Measurements from ENCODE around the gene SOCS7.
A peak's percentile ranks its signal among the peaks of the same experiment; 100 is the strongest.

Gene SOCS7

DNA sequence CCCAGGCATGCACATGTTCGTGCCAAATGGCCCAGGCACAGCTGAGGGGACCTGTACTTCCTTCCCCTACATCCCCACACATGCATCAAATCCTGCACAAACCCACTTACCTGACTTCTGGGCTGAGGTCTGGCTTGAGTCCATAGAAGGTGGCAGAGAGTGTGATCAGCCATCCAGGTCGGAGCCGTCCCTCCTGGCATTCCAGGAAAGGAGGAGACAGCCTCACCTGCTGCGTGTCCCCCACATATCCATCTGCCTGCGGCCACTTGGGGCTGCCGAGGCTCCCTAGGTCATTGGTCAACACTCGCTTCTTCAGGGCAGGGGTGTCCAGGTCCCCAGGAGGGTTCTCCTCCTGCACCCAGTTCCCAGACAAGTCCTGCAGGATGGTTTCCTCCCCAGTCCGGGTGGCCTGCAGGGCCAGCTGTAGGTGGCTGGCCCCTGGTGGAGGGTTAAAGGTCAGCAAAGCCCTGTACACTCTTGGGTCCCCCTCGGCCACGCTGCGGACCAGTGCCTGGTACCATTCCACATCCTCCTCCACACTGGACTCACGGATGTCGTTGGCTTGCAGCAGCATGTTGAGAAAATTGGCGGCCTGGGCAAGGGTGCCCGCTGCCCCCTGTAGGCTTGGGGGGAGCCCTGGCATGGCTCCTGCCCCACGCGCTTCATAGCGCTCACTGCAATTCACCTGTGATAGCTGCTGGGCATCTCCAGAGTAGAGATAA, 8.6 kb upstream of the SOCS7 start:
- H3K4me1 ChIP-seq (ENCODE audit: insufficient read depth, low read length), result peaks cover 7% of the 10 kb centered on the region
- no peaks in the 10 kb centered on the region for H3K9me3 ChIP-seq (ENCODE audit: low read length)
- H2AFZ ChIP-seq (ENCODE audit: low read depth, low read length), result no peak overlapping the region
- peaks cover under 1% of the 10 kb centered on the region for H3K27me3 ChIP-seq (ENCODE audit: insufficient read depth, low read length)
- no peak overlapping the region for H3K4me3 ChIP-seq (ENCODE audit: low read length)
- H3K36me3 ChIP-seq (ENCODE audit: insufficient read depth, low read length), result no peaks in the 10 kb centered on the region

GRCh38 chr17:38343608-38344419, 7.8 kb upstream of the SOCS7 start, which contains the start of gene GPR179:
GPR179 (minus strand) TSS chr17:38343956; CDS start chr17:38343789, 167 bp downstream.
- H3K9me3 ChIP-seq (ENCODE audit: low read length), result no peaks in the 10 kb centered on the region
- no peaks in the 10 kb centered on the region for H3K36me3 ChIP-seq (ENCODE audit: insufficient read depth, low read length)
- no peaks in the 10 kb centered on the region for H3K27me3 ChIP-seq (ENCODE audit: insufficient read depth, low read length)
- H2AFZ ChIP-seq (ENCODE audit: low read depth, low read length), result no peak within 1 kb of the TSS
- no peak within 1 kb of the TSS for H3K4me3 ChIP-seq (ENCODE audit: low read length)
- peaks cover 7% of the 10 kb centered on the region for H3K4me1 ChIP-seq (ENCODE audit: insufficient read depth, low read length)

DNA sequence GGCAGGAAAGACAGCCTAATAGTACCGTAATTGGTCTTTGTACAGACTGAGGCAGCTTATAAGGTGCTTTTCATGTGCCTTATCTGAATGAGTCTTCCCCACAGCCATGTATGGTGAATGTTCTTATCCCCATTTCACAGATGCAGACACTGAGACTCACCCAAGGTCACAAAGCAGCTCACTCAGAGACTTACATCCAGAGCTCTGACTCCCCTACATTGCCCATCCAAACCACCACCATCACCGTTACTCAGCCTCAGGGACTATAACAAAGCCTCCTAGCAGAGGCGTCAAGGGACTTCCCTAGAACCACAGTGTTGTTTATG, 7.3 kb upstream of the SOCS7 start:
- H3K4me3 ChIP-seq (ENCODE audit: low read length), result no peak overlapping the region
- no peak overlapping the region for H2AFZ ChIP-seq (ENCODE audit: low read depth, low read length)
- H3K36me3 ChIP-seq (ENCODE audit: insufficient read depth, low read length), result no peaks in the 10 kb centered on the region
- H3K27me3 ChIP-seq (ENCODE audit: insufficient read depth, low read length), result no peaks in the 10 kb centered on the region
- peaks cover 7% of the 10 kb centered on the region for H3K4me1 ChIP-seq (ENCODE audit: insufficient read depth, low read length)
- H3K9me3 ChIP-seq (ENCODE audit: low read length), result no peaks in the 10 kb centered on the region

DNA sequence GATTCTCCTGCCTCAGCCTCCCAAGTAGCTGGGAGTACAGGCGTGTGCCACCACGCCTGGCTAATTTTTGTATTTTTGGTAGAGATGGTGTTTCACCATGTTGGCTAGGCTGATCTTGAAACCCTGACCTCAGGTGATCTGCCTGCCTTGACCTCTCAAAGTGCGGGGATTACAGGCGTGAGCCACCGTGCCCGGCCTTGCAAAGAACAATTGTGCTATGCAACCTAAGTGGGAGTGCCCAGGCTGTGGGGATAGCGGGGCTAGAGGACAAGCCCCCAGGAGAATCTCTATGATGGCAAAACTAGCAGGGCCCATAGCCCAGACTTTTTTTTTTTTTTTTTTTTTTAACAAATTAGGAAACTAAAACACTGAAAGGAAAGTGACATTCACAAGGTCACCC, 5.9 kb upstream of the SOCS7 start:
- no peak overlapping the region for H2AFZ ChIP-seq (ENCODE audit: low read depth, low read length)
- H3K4me1 ChIP-seq (ENCODE audit: insufficient read depth, low read length), result peaks cover 10% of the 10 kb centered on the region
- no peak overlapping the region for H3K4me3 ChIP-seq (ENCODE audit: low read length)
- no peaks in the 10 kb centered on the region for H3K36me3 ChIP-seq (ENCODE audit: insufficient read depth, low read length)
- H3K9me3 ChIP-seq (ENCODE audit: low read length), result no peaks in the 10 kb centered on the region
- no peaks in the 10 kb centered on the region for H3K27me3 ChIP-seq (ENCODE audit: insufficient read depth, low read length)

- H3K27me3 ChIP-seq (ENCODE audit: insufficient read depth, low read length), result no peaks in the 10 kb centered on the region
- H2AFZ ChIP-seq (ENCODE audit: low read depth, low read length), result no peak overlapping the region
- peaks cover 18% of the 10 kb centered on the region for H3K4me1 ChIP-seq (ENCODE audit: insufficient read depth, low read length)
- H3K4me3 ChIP-seq (ENCODE audit: low read length), result no peak overlapping the region
- H3K9me3 ChIP-seq (ENCODE audit: low read length), result no peaks in the 10 kb centered on the region
- no peaks in the 10 kb centered on the region for H3K36me3 ChIP-seq (ENCODE audit: insufficient read depth, low read length)
These were observed 2.4 kb upstream of the SOCS7 start for GRCh38 chr17:38349097-38349730.

GRCh38 chr17:38350035-38350434, 1.6 kb upstream of the SOCS7 start:
- Histone ChIP-seq H2AFZ (ENCODE audit: low read depth, low read length) (no peak overlapping the region), H3K4me1 (ENCODE audit: insufficient read depth, low read length) (peaks cover 26% of the 10 kb centered on the region), H3K36me3 (ENCODE audit: insufficient read depth, low read length) (no peaks in the 10 kb centered on the region), H3K9me3 (ENCODE audit: low read length) (no peaks in the 10 kb centered on the region), H3K27me3 (ENCODE audit: insufficient read depth, low read length) (no peaks in the 10 kb centered on the region), H3K4me3 (ENCODE audit: low read length) (no peak overlapping the region)

DNA sequence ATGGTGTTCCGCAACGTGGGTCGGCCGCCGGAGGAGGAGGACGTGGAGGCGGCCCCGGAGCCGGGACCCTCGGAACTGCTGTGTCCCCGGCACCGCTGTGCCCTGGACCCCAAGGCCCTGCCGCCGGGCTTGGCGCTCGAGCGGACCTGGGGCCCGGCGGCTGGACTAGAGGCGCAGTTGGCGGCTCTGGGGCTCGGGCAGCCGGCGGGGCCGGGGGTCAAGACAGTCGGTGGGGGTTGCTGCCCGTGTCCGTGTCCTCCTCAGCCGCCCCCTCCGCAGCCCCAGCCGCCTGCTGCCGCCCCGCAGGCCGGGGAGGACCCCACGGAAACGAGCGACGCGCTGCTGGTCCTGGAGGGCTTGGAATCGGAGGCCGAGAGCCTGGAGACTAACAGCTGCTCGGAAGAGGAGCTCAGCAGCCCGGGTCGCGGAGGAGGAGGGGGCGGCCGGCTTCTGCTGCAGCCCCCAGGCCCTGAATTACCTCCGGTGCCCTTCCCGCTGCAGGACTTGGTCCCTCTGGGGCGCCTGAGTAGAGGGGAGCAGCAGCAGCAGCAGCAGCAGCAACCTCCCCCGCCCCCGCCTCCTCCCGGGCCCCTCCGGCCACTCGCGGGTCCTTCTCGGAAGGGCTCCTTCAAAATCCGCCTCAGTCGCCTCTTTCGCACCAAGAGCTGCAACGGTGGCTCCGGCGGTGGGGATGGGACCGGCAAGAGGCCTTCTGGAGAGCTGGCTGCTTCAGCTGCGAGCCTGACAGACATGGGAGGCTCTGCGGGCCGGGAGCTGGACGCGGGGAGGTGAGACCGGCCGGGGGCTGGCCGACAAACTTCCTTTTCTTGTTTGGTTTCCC, 821 bp downstream of the SOCS7 start:
- H3K4me3 ChIP-seq (ENCODE audit: low read length), result peak overlapping the region; percentile 86

DNA sequence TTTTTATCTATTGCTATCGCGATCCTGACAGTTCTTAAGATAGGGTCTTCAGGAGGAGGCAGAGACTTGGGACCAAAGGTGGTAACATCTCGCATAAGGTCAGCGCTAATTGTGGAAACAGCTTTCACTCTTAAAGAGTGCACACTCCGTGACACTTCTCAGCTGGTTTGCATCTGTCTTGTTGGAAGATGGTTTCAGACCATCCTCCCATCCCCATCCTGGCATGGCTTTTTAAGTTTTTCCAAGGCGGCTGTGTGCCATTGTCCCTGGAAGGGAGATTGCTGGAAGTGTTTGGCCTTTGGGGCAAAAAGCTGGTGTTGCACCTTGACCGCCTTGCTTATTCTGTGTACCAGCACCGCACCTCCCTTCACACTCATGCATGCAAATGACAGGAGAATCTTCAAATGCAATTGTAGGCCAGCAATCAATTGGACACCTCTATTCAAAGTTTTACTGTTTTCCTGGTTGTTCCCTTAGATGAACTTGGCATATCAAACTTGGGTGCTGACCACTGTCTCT, 1.5 kb downstream of the SOCS7 start:
- no peaks in the 10 kb centered on the region for H3K27me3 ChIP-seq (ENCODE audit: insufficient read depth, low read length)
- no peaks in the 10 kb centered on the region for H3K36me3 ChIP-seq (ENCODE audit: insufficient read depth, low read length)
- no peaks in the 10 kb centered on the region for H3K9me3 ChIP-seq (ENCODE audit: low read length)
- peak overlapping the region; percentile 86 for H3K4me3 ChIP-seq (ENCODE audit: low read length)
- H2AFZ ChIP-seq (ENCODE audit: low read depth, low read length), result no peak overlapping the region
- H3K4me1 ChIP-seq (ENCODE audit: insufficient read depth, low read length), result peaks cover 36% of the 10 kb centered on the region

More for the DNA sequence above, 821 bp downstream of the SOCS7 start:
- Histone ChIP-seq H3K36me3 (ENCODE audit: insufficient read depth, low read length) (no peaks in the 10 kb centered on the region), H2AFZ (ENCODE audit: low read depth, low read length) (no peak overlapping the region), H3K9me3 (ENCODE audit: low read length) (no peaks in the 10 kb centered on the region), H3K27me3 (ENCODE audit: insufficient read depth, low read length) (no peaks in the 10 kb centered on the region), H3K4me1 (ENCODE audit: insufficient read depth, low read length) (peaks cover 29% of the 10 kb centered on the region)

- Histone ChIP-seq H3K4me3 (ENCODE audit: low read length) (no peak overlapping the region), H3K9me3 (ENCODE audit: low read length) (no peaks in the 10 kb centered on the region), H3K4me1 (ENCODE audit: insufficient read depth, low read length) (peaks cover 36% of the 10 kb centered on the region)
These were observed 2.0 kb downstream of the SOCS7 start for GRCh38 chr17:38353668-38354067.

DNA sequence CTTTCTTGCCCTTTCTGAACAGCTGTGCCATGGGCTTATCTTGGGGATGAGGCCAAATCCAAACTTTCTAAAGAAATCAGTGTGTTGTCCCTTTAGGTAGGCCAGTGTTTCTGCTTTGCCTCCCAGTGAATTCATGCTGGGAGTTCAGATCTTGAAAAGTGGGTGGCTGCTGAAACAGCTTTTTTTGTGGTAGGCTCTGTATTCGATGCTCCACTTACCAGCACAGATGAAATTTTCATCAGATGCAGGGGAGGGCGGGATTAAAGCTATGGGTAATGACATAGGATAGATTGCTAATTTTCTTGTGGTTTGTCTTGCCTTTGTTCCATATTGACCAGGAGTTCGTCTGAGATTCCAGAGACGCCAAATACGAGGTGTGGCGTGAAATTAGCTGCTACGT, 2.8 kb downstream of the SOCS7 start:
- Histone ChIP-seq H3K4me3 (ENCODE audit: low read length) (peak overlapping the region; percentile 15), H2AFZ (ENCODE audit: low read depth, low read length) (no peak overlapping the region), H3K4me1 (ENCODE audit: insufficient read depth, low read length) (peaks cover 36% of the 10 kb centered on the region), H3K36me3 (ENCODE audit: insufficient read depth, low read length) (no peaks in the 10 kb centered on the region), H3K9me3 (ENCODE audit: low read length) (no peaks in the 10 kb centered on the region), H3K27me3 (ENCODE audit: insufficient read depth, low read length) (no peaks in the 10 kb centered on the region)

More at GRCh38 chr17:38353668-38354067, 2.0 kb downstream of the SOCS7 start:
- no peaks in the 10 kb centered on the region for H3K36me3 ChIP-seq (ENCODE audit: insufficient read depth, low read length)
- no peaks in the 10 kb centered on the region for H3K27me3 ChIP-seq (ENCODE audit: insufficient read depth, low read length)
- no peak overlapping the region for H2AFZ ChIP-seq (ENCODE audit: low read depth, low read length)

DNA sequence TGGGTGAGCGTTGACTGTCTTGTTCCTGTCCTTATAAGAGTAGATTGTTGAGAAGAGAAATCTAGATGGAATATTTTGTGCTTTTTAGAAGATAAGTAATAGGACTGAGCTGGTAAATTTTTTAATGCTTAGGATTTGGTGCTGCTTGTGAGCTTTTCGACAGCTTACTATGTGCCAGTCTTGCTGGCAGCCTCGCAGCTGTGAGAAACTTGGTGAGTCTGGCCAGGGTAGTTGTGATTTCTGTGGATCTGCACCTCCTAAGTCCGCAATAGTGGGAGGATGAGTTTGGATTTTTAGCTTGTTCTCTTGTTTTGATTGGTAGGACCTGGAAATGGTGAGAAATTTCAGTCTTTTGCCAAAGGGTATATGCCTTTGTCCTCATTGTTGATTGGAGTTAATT, 3.6 kb downstream of the SOCS7 start:
- H3K36me3 ChIP-seq (ENCODE audit: insufficient read depth, low read length), result no peaks in the 10 kb centered on the region
- H3K27me3 ChIP-seq (ENCODE audit: insufficient read depth, low read length), result no peaks in the 10 kb centered on the region
- peaks cover 32% of the 10 kb centered on the region for H3K4me1 ChIP-seq (ENCODE audit: insufficient read depth, low read length)
- H3K9me3 ChIP-seq (ENCODE audit: low read length), result no peaks in the 10 kb centered on the region
- H2AFZ ChIP-seq (ENCODE audit: low read depth, low read length), result no peak overlapping the region
- H3K4me3 ChIP-seq (ENCODE audit: low read length), result no peak overlapping the region

GRCh38 chr17:38357486-38358123, 6.0 kb downstream of the SOCS7 start:
- H3K9me3 ChIP-seq (ENCODE audit: low read length), result no peaks in the 10 kb centered on the region
- H2AFZ ChIP-seq (ENCODE audit: low read depth, low read length), result no peak overlapping the region
- H3K36me3 ChIP-seq (ENCODE audit: insufficient read depth, low read length), result peaks cover 4% of the 10 kb centered on the region
- H3K4me3 ChIP-seq (ENCODE audit: low read length), result no peak overlapping the region
- no peaks in the 10 kb centered on the region for H3K27me3 ChIP-seq (ENCODE audit: insufficient read depth, low read length)
- peaks cover 29% of the 10 kb centered on the region for H3K4me1 ChIP-seq (ENCODE audit: insufficient read depth, low read length)
